WTC11 (cell line): Measurements from ENCODE around the gene RPL23. TPM values are rescaled to one million over a fixed set of nuclear protein-coding genes. Genes with fewer than 3 reads are reported as not detected.
A peak's percentile ranks its signal among the peaks of the same experiment; 100 is the strongest.

Experiments used
- ATAC-seq: fragments of 200-7000 bp; cut with Tn5 transposase; 2 replicates; pipeline ENCODE4 v1.10.0; 2021; ENCODE audit warnings: mild to moderate bottlenecking, moderate library complexity
- CTCF ChIA-PET: fragments of 300-600 bp; sonication (Branson Sonifier 250); formaldehyde crosslinking; loops from one replicate; lab custom pipeline; 2021; ENCODE audit warnings: antibody characterized with exemption; lab: Charles Lee
- POLR2A ChIA-PET: fragments of 350-600 bp; sonication (Branson Sonifier 250); formaldehyde crosslinking; loops from one replicate; lab custom pipeline; 2021; ENCODE audit warnings: antibody characterized with exemption; lab: Charles Lee
- DNase-seq: peaks from one replicate; pipeline ENCODE4 v3.0.0; 2021; ENCODE audit warnings: low spot score
- H3K27ac Mint-ChIP-seq: 2 replicates; pipeline ENCODE4 v1.8.0; 2021; ENCODE audit warnings: mixed read lengths
- H3K27me3 Mint-ChIP-seq: 2 replicates; pipeline ENCODE4 v1.8.0; 2021; ENCODE audit warnings: low read depth, mild to moderate bottlenecking, moderate library complexity, mixed read lengths
- H3K36me3 Mint-ChIP-seq: 2 replicates; pipeline ENCODE4 v1.8.0; 2021; ENCODE audit warnings: mixed read lengths
- H3K4me1 Mint-ChIP-seq: 2 replicates; pipeline ENCODE4 v1.8.0; 2022; ENCODE audit warnings: mixed read lengths
- H3K4me3 Mint-ChIP-seq: 2 replicates; pipeline ENCODE4 v1.8.0; 2021; ENCODE audit warnings: mild to moderate bottlenecking, moderate library complexity, mixed read lengths
- H3K9me3 Mint-ChIP-seq: 2 replicates; pipeline ENCODE4 v1.8.0; 2021; ENCODE audit warnings: mixed read lengths
- ATF3 ChIP-seq: sonication (generic); formaldehyde crosslinking; conservative IDR thresholded peaks from 2 replicates; pipeline ENCODE4 v1.8.1; 2022; ENCODE audit warnings: mild to moderate bottlenecking, missing genetic modification reagents
- CREM ChIP-seq: sonication (generic); formaldehyde crosslinking; IDR thresholded peaks from 2 replicates; pipeline ENCODE4 v1.8.1; 2022; ENCODE audit warnings: mild to moderate bottlenecking, missing genetic modification reagents, moderate library complexity
- E2F4 ChIP-seq: sonication (generic); formaldehyde crosslinking; IDR thresholded peaks from 2 replicates; pipeline ENCODE4 v1.8.1; 2022; ENCODE audit warnings: low read depth, mild to moderate bottlenecking, moderate library complexity, missing genetic modification reagents, borderline replicate concordance
- ERG ChIP-seq: fragments of 250-450 bp; sonication (Bioruptor Pico); IDR thresholded peaks from 2 replicates; pipeline ENCODE4 v1.8.0; 2021; ENCODE audit warnings: mild to moderate bottlenecking
- FOXP1 ChIP-seq: sonication (generic); formaldehyde crosslinking; IDR thresholded peaks from 2 replicates; pipeline ENCODE4 v1.8.0; 2022; ENCODE audit warnings: missing genetic modification reagents, mild to moderate bottlenecking, moderate library complexity, borderline replicate concordance
- GABPB1 ChIP-seq: sonication (generic); formaldehyde crosslinking; IDR thresholded peaks from 2 replicates; pipeline ENCODE4 v1.8.1; 2023; ENCODE audit warnings: mild to moderate bottlenecking, missing genetic modification reagents
- NR2C2 ChIP-seq: sonication (generic); formaldehyde crosslinking; IDR thresholded peaks from 2 replicates; pipeline ENCODE4 v1.8.0; 2022; ENCODE audit warnings: mild to moderate bottlenecking, missing genetic modification reagents
- STAT6 ChIP-seq: sonication (generic); formaldehyde crosslinking; conservative IDR thresholded peaks from 2 replicates; pipeline ENCODE4 v1.8.1; 2023; ENCODE audit warnings: mild to moderate bottlenecking, low read depth, missing genetic modification reagents, moderate library complexity
- TCF7 ChIP-seq: sonication (generic); formaldehyde crosslinking; IDR thresholded peaks from 2 replicates; pipeline ENCODE4 v1.8.0; 2022; ENCODE audit warnings: mild to moderate bottlenecking, low read depth, missing genetic modification reagents, moderate library complexity
- TEAD1 ChIP-seq: sonication (generic); formaldehyde crosslinking; IDR thresholded peaks from 2 replicates; pipeline ENCODE4 v1.8.0; 2022; ENCODE audit warnings: mild to moderate bottlenecking, missing genetic modification reagents
- USF1 ChIP-seq: sonication (generic); formaldehyde crosslinking; IDR thresholded peaks from 2 replicates; pipeline ENCODE4 v1.8.0; 2022; ENCODE audit warnings: mild to moderate bottlenecking, missing genetic modification reagents
- ZNF121 ChIP-seq: sonication (generic); formaldehyde crosslinking; IDR thresholded peaks from 2 replicates; pipeline ENCODE4 v1.8.0; 2023; ENCODE audit warnings: missing genetic modification reagents
- ZNF138 ChIP-seq: sonication (generic); formaldehyde crosslinking; conservative IDR thresholded peaks from 2 replicates; pipeline ENCODE4 v1.8.1; 2022; ENCODE audit warnings: mild to moderate bottlenecking, moderate library complexity, missing genetic modification reagents
- ZNF263 ChIP-seq: sonication (generic); formaldehyde crosslinking; IDR thresholded peaks from 2 replicates; pipeline ENCODE4 v1.8.1; 2022; ENCODE audit warnings: low read depth, mild to moderate bottlenecking, moderate library complexity, missing genetic modification reagents
- ZNF396 ChIP-seq: fragments of 250-450 bp; sonication (Bioruptor Pico); IDR thresholded peaks from 2 replicates; pipeline ENCODE4 v1.8.0; 2021; ENCODE audit warnings: mild to moderate bottlenecking, moderate library complexity, borderline replicate concordance
- ZNF532 ChIP-seq: fragments of 250-450 bp; sonication (Bioruptor Pico); IDR thresholded peaks from 2 replicates; pipeline ENCODE4 v1.9.0; 2021; ENCODE audit warnings: mild to moderate bottlenecking, borderline replicate concordance
- total RNA-seq: library from RNA; stranded (reverse); gene quantifications from 3 replicates; pipeline ENCODE4 v1.2.3, GENCODE V29; 2021

RPL23 gene
- total RNA-seq, 1 experiment from 2014 or later = 1,832 TPM

GRCh38 chr17:38892083-38892482 lies 38.6 kb upstream of the RPL23 start:
- H3K4me3 Mint-ChIP-seq = no peak overlapping the region
- H3K27me3 Mint-ChIP-seq = no peaks in the 10 kb centered on the region
- ChIA-PET POLR2A (no interaction called here), CTCF (interaction anchor here (0.7 kb wide), 1 partner anchor 45 kb away, joined by 3 read pairs; no protein-coding TSS in a partner anchor)
- no peak for ATAC-seq
- 0 out of 2 replicates have a peak overlapping the region, but pooled peaks have one; percentile 36 for H3K27ac Mint-ChIP-seq
- peaks cover 23% of the 10 kb centered on the region for H3K4me1 Mint-ChIP-seq
- no peak for DNase-seq
- peaks cover 10% of the 10 kb centered on the region; the same call in 1 of the 2 replicates for H3K36me3 Mint-ChIP-seq
- no peaks in the 10 kb centered on the region for H3K9me3 Mint-ChIP-seq
- no peak for TF ChIP-seq ZNF532 (CRISPR knock-in tag)

GRCh38 chr17:38891441-38891840 lies 37.9 kb upstream of the RPL23 start:
- H3K27ac Mint-ChIP-seq = peak overlapping the region; percentile 36; the same call in 1 of the 2 replicates
- no peaks in the 10 kb centered on the region for H3K9me3 Mint-ChIP-seq
- H3K27me3 Mint-ChIP-seq = no peaks in the 10 kb centered on the region
- no peak overlapping the region for H3K4me3 Mint-ChIP-seq
- ATAC-seq (no peak), DNase-seq (no peak)
- ChIA-PET CTCF (interaction anchor here (0.7 kb wide), 1 partner anchor 45 kb away, joined by 3 read pairs; no protein-coding TSS in a partner anchor), POLR2A (no interaction called here)
- H3K4me1 Mint-ChIP-seq = peaks cover 27% of the 10 kb centered on the region
- TF ChIP-seq NR2C2 (CRISPR knock-in tag) (no peak), E2F4 (CRISPR knock-in tag) (no peak), ZNF138 (no peak), ATF3 (CRISPR knock-in tag) (no peak), ZNF263 (CRISPR knock-in tag) (no peak), ZNF121 (CRISPR knock-in tag) (no peak)
- peaks cover 10% of the 10 kb centered on the region; the same call in 1 of the 2 replicates for H3K36me3 Mint-ChIP-seq

GRCh38 chr17:38890410-38890746 lies 36.9 kb upstream of the RPL23 start:
- no peaks in the 10 kb centered on the region for H3K9me3 Mint-ChIP-seq
- no peaks in the 10 kb centered on the region for H3K27me3 Mint-ChIP-seq
- H3K4me3 Mint-ChIP-seq = no peak overlapping the region
- no peak for TF ChIP-seq GABPB1 (CRISPR knock-in tag)
- no peak for TF ChIP-seq ATF3 (CRISPR knock-in tag)
- no peak for TF ChIP-seq NR2C2 (CRISPR knock-in tag)
- TF ChIP-seq TEAD1 (CRISPR knock-in tag) = no peak
- TF ChIP-seq ERG (CRISPR knock-in tag) = no peak
- no peak for TF ChIP-seq TCF7 (CRISPR knock-in tag)
- TF ChIP-seq ZNF396 (CRISPR knock-in tag) = no peak
- no peak for TF ChIP-seq ZNF138
- TF ChIP-seq ZNF263 (CRISPR knock-in tag) = no peak
- no peak for TF ChIP-seq STAT6 (CRISPR knock-in tag)
- TF ChIP-seq USF1 (CRISPR knock-in tag) = no peak
- TF ChIP-seq FOXP1 (CRISPR knock-in tag) = no peak
- no peak for TF ChIP-seq CREM
- DNase-seq (no peak), ATAC-seq (no peak)
- peak overlapping the region; percentile 93; the same call in 1 of the 2 replicates for H3K27ac Mint-ChIP-seq
- peaks cover 35% of the 10 kb centered on the region for H3K4me1 Mint-ChIP-seq
- CTCF ChIA-PET = no interaction called here
- H3K36me3 Mint-ChIP-seq = peaks cover 10% of the 10 kb centered on the region; the same call in 1 of the 2 replicates
- POLR2A ChIA-PET = no interaction called here
